GM13977 (cell line): Measurements from ENCODE around the gene ATG2B.

Source experiments
- DNase-seq: peaks from one replicate; pipeline ENCODE4 v3.0.0; 2012; ENCODE audit warnings: low spot score
- CTCF ChIP-seq: IDR thresholded peaks from 2 replicates; pipeline ENCODE4 v1.5.1; 2012; ENCODE audit warnings: mild to moderate bottlenecking, control low read depth; ENCODE audit not compliant: insufficient read depth; ENCODE audit errors: extremely low read depth, missing control alignments
- in situ Hi-C: fragments of 300-500 bp; cut with MboI; formaldehyde crosslinking; loops from one replicate; pipeline ENCODE4 v1.12.0; 2022; ENCODE audit warnings: low sequenced_read_pairs, low pct_unique_long_range_greater_than_20kb, mixed read lengths, inconsistent platforms; ENCODE audit not compliant: unreplicated experiment

Gene ATG2B

GRCh38 chr14:96273629-96274028 is 89.5 kb downstream of the ATG2B start:
- in situ Hi-C loops, result no loop called here
- TF ChIP-seq CTCF, result no peak
- no peak for DNase-seq

- no peak for TF ChIP-seq CTCF
- in situ Hi-C loops, result no loop called here
- no peak for DNase-seq
These were observed 90.2 kb downstream of the ATG2B start for GRCh38 chr14:96272777-96273473.

GRCh38 chr14:96271421-96271762 is 91.7 kb downstream of the ATG2B start:
- no peak for DNase-seq
- in situ Hi-C loops, result no loop called here
- TF ChIP-seq CTCF, result no peak

DNA sequence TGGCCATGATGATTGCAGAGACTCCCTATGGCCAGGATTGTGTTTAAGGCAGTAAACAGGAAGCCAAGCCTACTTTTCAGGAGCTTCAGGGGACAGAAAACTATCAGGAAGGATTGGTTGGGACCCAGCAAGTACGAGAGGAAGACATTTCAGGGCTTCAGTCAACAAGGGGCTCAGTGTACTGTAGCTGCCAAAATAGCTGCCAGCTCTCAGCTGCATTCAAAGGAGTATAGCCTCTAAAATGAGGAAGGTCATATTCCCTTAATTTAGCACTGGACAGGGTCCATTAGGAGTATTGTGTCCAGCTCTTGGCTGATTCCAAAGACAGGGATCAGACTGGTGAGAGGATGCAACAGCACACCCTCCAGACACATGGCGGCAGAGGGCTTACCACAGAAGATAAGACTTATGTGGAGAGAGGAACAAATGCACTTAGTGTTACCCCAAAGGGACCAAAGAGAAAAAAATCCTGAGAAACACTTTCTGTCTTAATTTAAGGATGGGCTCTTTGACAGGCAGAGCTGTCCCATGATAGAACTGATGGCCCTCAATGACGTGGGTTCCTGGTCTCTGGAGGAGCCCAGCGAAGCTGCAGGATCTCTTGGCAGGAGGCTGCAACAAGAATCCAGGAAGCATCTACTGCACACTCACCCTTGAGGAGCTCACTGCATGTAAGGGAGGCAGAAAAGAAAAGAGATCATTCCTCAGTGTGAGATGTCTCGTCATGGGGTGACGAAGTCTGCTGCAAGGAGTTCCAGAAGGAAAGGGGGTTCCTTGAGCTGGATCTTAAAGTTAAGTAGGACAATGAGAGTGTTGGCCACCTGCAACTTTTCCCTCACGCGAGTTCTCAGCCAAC is 92.3 kb downstream of the ATG2B start:
- DNase-seq, result no peak
- in situ Hi-C loops, result no loop called here

DNA sequence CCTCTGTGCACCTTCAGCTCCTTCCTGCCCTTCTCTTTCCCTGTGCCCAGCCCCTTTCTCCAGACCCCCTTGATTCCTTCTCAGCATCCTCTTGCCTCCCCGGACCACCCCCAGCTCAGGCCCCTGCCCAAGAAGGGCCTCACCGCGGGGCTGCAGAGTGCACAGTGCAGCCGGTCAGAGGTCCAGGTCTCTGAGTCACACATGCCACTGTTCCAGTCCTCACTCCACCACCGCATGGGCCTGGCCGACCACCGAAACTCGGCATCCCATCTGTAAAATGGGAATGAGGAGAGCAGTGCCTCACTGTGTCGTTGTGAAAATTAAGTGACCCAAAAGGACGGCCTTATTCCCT is 93.8 kb downstream of the ATG2B start:
- in situ Hi-C loops, result no loop called here

More for the DNA sequence above, 92.3 kb downstream of the ATG2B start:
- TF ChIP-seq CTCF, result no peak

More for the DNA sequence above, 93.8 kb downstream of the ATG2B start:
- DNase-seq, result no peak
- TF ChIP-seq CTCF, result no peak
